NCI-H2227 treated with DMSO at 0.1 percent for 48 hours (cell line): Measurements from ENCODE around the gene ANGPTL8.

Experiments
- DNase-seq: peaks from one replicate; lab custom pipeline; 2025; lab: John Stamatoyannopoulos, UW

Gene ANGPTL8

DNA sequence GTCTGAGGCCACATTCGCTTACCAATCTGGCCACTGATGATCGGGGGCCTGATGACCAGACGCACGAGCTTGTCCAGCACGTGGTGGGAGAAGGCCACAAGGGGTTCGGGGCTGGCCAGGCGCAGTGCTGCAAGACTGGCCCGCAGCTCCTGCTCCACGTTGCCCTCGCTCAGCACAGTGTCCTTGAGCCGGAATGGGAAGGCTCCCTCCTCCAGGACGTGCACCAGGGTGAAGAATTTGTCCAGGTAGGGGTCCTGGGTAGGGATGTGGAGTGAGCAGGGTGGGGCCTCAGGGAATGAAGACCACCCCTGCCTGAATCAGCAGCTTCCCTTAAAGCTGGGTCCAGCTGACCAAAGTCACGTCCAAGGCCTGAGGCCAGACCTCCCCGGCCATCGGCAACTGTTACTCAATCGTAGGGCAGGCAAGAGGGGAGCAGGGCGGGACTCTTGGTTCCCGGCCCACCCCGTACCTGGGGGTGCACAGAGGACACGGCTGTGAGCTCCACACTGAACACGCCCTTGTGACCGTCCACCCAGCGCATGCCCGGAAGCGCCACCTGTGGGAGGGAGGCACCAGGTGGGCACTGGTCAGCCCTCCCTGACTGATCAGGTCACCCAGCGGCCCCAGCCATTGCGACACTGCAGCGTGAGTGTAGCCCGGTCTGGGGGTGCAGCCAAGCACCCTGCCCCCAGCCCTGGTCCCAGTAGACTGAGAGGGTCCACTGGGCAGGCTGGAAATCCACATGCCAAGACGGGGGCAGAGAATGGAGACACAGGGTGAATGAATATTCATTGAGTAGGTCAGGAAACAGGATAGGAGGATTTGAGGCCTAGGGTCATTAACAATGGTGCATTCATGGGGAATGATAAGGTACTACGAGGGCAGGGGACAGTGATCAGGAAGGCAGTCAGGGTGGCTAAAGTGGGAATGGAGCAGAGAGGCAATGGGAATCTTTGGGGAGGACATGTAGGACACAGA lies 2.8 kb upstream of the ANGPTL8 start:
- no peak for DNase-seq

DNA sequence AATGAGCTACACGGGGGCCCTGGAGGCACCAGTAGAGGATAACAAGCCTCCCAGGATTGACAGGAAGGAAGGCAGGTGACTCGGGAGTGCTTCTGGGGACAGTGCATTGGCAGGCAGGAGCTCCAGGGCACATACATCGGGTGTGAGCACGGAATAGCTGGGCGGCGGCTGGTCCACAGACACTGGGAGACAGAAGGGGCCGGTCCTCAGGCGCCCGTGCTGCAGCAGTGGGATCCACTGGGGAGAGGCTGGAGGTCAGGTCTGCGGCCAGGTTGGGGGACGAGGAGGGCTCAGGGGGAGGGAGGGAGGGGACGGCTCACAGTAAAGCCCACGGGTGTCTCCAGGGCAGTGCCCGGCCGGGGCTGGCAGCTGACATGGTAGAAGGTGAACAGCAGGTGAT lies 2.1 kb upstream of the ANGPTL8 start:
- no peak for DNase-seq

DNA sequence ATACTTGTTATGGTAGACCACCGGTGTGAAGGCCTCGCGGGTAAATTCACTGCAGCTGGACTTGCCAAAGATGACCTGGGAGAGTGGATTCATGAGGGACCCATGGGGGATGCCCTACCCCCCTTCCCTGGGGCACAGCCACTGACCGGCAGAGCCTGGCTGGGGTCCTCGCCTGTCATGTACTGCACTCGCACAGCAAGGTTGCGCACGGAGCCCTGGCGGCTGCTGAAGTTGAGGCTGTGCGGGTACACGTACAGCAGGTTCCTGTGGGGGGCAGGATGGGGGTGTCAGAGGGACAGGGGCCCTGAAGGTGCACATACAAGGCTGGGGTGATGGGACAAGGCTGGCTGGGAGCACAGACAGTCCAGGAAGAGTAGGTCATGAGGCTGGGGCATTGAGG lies 1.4 kb upstream of the ANGPTL8 start:
- no peak for DNase-seq

DNA sequence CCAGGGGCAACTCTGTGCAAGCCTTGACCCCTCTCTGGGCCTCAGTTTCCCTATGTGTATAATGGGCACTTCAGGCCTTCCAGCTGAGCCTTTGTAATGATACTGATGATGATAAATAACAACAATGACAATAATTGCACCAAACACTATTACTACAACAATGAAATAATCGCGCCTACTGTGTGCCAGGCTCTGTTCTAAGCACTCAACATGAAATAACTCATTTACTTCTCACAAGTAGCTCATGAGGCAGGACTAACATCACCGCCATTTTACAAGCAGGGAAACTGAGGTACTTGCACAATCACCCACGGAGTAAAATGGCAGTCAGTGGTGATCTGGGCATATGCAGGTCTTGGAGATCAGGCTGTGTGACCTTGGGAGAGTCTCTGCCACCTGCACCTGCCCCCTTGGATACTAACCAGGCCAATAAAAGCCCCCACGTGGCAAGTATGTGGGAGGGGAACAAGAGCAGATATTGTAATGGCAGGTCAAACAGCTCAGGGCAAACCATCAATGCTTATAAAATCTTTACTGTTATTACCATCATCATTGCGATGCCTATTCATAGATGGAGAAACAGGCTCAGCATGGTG lies 540 bp upstream of the ANGPTL8 start:
- DNase-seq = no peak

DNA sequence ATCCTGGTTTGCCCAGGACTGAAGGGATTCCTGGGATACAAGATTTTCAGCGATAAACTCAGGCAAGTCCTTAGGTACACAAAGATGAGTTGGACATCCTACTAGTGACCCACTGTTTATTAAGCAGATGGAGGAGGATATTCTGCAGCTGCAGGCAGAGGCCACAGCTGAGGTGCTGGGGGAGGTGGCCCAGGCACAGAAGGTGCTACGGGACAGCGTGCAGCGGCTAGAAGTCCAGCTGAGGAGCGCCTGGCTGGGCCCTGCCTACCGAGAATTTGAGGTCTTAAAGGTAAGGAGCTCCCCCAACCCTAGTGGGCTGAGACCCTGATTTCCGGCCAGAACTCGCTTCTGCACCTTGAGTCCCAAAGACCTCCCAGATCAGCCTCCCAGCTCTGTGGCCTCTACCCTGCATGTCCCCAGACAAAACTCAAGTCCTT lies 607 bp downstream of the ANGPTL8 start:
- DNase-seq = no peak

DNA sequence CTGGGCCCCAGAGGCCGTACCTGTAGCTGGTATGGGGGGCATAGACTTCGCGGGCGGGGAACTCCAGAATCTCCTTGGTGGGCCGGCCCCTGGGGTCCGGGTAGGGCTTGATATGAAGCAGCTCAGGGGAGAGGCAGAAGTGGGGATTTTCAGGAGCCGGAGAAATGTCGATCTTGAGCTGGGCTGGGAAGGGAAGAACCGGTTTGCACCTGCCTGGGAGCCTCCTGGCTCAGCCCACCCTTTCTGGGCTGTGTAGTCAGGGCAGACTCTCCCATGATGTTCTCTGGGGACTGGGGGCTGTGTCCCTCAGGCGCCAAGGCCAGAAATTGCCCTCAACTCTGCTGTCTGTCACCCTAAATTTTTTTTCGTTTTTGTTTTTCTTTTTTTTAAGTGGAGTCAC lies 2.6 kb downstream of the ANGPTL8 start:
- DNase-seq = no peak

DNA sequence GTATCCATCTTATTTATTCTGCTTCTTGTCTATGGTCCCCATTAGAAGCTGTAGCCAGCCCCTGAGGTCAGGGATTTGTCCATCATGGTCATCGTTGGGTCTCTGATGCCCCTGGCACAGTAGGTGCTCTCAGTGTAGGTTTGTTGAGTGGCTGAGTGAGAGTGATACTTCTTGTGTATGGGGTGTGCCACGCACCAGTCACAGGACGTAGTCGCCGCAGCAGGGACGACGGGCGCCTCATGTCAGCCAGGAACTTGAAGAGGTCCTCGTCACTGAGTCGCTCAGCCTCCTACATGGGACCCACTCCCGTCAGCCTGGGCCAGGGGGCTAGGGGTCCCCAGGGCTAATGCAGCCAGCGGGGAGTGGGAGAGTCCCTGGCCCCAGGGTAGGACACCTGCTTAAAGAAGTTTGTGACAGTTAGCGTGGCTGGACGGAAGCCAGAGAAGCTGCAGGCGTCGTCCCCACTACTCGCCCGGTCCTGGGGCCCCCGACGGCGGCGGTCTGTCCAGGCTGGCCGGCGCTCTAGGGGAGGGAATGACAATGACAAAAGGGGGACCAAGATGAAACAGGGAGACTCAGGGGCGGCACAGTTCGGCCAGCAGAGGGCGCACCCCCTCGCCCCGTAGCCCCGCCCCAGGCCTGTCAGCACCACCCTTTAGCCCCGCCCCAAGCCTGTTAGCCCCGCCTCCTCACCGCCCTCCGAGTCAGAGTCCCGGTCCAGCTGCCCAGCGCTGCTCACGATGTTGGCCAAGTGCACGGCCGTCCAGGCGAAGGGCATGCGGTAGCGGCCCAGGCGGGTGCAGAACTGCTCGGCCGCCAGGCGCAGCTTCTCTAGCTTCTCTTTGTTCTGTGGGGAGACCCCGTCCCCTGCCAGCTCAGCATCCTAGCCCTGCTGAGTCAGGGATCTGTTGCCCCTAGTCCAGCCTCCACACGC lies 3.7 kb downstream of the ANGPTL8 start:
- no peak for DNase-seq

DNA sequence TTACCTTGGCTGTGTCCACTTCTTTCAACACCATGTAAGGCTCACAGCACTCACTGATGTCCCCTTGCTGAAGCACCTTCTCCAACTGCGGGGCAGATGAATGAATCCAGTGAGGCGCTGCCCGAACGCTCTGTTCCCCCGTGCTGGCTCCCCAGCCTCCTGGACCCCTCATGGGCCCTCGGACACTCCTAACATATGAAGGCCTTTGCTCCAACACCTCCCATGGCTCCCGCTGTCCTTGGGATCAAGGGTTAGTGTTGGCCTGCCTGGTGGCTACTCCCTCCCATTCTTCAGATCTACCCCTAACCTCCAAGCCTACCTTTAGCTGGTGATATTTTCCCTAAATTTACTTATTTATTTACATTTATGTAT lies 4.4 kb downstream of the ANGPTL8 start:
- DNase-seq = no peak

DNA sequence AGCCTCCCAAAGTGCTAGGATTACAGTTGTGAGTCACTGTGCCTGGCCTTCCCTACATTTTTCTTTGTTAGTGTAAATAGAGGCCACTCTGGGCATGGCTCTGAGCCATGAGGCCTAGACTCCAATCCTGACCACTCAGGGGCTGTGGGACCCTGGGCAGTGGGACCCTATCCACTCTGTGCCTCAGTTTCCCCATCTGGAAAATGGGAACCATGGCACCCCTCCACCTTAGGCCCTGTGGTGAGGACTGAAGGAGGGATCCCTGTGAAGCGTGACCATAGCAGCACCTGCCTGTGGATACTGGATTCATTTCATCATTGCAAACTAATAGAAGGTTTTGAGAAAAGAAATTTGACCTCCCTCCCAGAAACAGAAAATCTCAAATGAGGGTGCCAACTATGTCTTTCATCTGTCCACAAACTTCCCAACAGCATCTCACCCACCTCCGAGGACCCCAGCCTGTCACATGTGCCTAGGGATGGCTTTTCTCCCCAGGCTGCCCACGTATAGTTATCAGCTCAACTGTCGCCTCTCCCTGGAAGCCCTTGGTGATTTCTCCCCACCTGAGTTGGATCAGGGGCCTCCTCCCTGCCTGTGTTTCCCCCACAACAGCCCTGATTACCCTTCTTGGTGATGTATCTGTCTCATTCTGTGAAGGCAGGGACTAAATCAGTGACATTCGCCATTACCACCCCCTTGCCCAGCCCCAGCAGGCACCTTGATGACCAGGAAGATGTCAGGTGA lies 5.6 kb downstream of the ANGPTL8 start:
- no peak for DNase-seq

DNA sequence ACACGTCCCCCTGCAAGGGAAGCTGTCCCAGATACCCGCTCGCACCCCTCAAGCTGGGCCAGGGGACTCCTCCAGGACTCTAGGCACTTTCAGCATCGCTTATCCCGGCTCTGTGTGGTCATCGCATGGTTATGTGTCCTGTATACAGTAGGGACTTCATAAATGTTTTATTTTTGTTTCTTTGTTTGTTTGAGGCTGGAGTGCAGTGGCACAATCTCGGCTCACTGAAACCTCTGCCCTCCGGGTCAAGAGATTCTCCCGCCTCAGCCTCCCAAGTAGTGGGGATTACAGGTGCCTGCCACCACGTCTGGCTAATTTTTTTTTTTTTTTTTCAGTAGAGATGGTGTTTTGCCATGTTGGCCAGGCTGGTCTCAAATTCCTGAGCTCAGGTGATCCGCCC lies 7.5 kb downstream of the ANGPTL8 start:
- no peak for DNase-seq

DNA sequence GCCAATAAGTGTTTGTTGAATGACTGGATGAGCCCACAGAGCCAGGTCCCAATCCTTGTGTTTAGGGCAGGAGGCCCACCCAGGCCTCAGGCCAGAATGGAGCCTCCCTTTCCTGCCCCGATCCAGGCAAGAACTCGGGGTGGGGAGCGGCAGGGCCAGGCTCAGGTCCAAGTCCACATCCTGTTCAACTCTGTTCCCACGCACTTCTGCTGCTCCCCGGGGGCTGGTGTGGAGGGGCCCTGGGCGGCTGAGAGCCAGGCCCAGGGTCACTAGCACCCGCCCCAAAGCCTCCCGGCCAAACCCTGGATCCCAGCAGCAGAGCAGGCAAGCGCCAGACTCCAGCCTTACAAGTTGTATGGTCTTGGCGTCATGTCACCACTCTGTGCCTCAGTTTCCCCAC lies 8.0 kb downstream of the ANGPTL8 start:
- DNase-seq = no peak

DNA sequence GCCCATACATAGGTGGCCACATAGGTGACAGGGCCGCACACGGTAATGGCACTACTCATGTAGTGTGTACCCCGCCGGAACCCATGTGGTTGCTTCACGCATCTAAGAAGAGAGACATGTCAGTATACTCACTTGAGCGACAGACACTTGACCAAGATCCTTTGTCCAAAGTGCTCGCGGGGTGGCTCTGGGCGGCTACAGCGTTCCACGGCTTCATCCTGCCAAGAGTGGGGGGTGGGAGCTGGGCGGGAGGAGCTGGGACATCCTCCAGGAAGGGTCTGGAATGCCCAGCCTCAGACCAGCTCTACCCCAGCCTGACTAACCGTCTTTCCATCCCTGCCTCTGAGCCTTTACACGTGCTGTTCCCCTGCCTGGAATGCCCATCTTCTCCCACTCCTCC lies 8.5 kb downstream of the ANGPTL8 start:
- DNase-seq = no peak

DNA sequence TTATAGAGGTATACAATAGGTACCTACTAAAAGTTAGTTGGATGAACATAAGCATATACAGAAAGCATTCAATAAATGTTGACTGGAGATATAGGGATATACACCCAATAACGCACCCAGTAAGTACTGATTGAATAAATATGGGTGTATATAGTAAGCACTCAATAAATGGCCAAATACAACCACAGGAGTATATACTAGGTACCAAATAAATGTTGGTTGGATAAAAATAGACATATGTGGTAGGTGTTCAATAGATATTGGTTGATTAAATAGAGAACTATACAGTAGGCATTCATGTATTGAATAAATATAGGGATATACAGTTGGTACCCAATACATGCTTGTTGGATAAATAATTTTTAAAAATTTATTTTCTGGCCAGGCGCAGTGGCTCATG lies 9.4 kb downstream of the ANGPTL8 start:
- DNase-seq = no peak

DNA sequence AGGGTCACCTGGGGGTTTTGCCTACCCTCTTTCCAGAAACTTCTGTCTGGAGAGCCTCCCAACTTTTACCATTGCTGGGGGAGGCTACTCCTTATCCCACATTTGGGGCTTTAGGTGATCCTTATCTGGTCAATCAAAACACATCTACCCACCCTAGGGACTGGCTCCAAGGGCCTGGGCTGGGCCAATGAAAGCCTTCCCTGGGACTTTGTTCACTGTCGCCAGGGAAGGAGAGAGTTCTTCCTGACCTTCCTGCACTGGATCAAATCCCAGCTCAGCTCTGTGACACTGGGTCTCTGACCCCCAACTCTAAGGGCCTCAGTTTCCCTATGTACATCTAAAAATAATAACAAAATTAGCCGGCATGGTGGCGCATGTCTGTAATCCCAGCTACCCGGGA lies 11.8 kb downstream of the ANGPTL8 start:
- no peak for DNase-seq

DNA sequence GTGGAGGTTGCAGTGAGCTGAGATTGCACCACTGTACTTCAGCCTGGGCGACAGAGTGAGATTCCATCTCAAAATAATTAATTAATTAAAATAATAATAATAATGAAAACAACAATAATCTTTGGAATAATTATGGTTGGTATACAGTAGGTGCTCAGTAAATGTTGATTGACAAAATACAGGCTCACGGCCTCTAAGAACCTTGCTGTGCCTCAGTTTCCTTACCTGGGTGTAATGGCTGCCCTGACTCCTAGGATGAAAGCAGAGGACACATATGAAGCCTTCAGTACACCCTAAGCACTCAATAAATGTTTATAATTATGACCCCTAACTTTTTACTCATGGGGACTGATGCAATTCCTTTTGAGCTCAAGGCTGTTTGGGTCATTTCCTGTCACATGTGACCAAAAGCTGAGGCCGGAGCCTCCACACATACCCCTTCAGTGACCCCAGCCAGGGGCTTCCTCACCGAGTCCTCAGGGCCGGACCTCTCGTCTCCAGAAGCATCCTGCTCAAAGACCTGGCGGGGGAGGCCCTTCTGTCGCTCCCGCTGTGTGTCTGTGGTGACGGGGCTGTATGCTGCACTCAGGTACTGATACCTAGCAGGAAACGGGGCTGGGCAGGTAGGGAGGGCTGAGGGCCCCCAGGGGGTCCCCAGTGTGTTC lies 12.4 kb downstream of the ANGPTL8 start:
- DNase-seq = no peak

DNA sequence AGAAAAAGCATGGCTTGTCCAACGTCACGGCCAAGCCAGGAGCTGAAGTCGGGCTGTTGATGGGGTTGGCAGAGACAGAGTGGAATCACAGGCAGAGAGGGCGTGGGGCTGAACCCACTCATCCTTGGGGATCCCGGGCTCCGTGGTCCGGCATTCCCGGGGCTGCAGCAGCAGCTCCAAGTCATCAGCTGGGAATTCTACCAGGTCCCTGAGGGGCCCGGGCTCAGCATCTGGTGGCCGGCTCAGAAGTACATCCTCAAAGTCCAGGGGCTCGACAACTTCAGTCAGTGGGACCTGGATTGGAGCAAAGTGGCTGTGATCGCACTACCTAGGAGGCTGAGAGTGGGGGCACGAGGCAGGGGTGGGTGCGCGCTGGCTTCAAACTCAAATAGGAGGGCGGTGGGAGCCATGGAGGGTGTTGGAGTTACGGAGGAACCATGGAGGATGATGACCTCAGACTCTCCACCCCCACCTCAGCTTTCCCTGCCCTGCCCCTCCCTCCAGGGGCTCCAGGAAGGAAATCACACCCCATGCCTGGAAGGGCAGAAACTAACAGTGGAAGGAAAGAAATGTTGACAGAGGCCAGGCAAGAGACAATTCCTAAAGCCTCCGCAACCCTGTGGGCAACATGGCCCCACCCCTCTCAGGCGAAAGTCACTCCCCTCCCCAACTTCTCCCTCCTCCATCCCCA lies 13.4 kb downstream of the ANGPTL8 start:
- DNase-seq = no peak

DNA sequence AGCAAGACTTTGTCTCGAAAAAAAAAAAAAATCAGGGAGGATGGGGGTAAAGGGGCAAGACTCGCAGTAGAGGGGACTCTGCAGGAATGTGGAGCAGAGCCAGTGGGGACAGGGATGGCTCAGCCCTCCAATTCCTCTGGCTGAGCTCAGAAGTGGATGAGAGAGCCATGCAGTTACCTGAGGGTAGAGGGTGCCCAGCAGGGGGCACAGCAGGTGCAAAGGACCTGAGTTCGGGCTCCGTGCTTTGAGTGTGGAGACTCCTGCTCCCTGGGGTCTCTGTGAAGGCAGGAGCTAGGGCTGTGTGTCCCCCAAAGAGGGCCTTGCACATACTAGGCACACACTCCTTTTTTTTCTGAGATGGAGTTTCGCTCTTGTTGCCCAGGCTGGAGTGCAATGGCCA lies 15.2 kb downstream of the ANGPTL8 start:
- no peak for DNase-seq

DNA sequence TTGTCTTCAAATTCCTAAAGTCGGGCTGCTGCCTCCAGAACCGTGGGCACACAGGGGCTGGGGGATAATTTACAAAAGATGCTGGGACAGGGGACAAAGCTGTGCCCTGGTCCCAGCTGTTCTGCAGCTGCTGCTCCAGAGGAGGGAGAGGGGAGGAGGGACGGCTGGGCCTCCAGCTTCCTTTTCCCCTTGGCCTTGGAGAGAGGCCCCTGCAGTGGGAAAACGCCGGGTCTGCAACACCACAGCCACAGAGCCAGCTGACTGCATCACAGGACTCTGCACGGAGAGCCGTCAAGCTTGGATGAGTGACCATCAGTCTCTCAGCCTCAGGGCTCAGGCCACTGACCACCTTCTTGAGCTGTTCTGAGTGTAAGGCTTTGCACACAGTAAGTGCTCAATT lies 16.8 kb downstream of the ANGPTL8 start:
- no peak for DNase-seq

DNA sequence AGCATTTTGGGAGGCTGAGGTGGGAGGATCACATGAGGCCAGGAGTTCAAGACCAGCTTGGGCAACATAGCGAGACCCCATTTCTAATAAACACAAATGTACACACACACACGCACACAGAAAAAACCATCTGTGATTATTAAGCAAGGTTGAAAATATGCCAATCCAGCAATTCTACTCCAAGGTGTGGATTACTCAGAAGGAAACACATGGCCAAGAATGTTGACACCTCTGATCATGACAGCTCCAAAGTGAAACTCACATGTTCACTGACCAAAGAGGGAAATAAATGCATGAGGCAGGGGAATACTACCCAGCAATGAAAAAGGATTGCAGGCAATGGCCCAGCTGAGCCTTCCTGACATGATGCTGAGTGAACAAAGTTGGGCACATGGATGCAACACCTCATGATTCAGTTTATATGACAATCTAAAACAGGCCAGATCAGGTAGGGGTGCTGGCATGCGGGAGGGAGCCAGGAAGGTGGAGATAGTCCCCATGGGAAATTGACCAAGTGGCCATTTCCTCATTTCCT lies 18.5 kb downstream of the ANGPTL8 start:
- DNase-seq = no peak

DNA sequence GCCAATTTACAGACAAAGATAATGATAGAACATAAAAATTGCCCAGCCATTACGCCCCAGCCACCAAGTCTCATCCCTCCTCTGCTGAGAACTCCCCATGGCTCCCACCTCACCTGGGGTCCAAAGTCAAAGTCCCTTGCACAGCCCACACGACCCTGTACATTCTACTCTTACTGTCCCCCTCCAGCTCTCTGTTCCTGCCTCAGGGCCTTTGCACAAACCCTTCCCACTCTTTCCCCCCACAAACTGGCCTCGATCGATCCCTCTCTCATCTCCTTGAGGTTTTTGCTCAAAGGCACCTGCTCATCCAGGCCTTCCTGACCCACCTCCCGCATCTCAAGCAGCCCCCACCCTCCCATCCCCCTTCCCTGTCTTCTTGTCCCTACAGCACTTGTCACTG lies 21.6 kb downstream of the ANGPTL8 start:
- no peak for DNase-seq
